SH-SY5Y (cell line): Measurements from ENCODE around the gene PITPNM2.

Source experiments
- GATA2 ChIP-seq: IDR thresholded peaks from 2 replicates; pipeline ENCODE4 v1.6.1; 2011; ENCODE audit warnings: mild to moderate bottlenecking, low read depth, low read length
- GATA3 ChIP-seq: IDR thresholded peaks from 2 replicates; pipeline ENCODE4 v1.6.1; 2011; ENCODE audit warnings: low read depth, mild to moderate bottlenecking, low read length, moderate library complexity

The PITPNM2 gene

GRCh38 chr12:123150744-123151456 lies at the start of gene PITPNM2:
Gene PITPNM2 (minus strand): TSS chr12:123151090. CDS start chr12:123034590, 116,500 bp downstream.
- TF ChIP-seq GATA2 (no peak), GATA3 (no peak)

GRCh38 chr12:123200414-123200813 lies 49.5 kb upstream of the PITPNM2 start:
- TF ChIP-seq GATA2, result no peak
- no peak for TF ChIP-seq GATA3

- TF ChIP-seq GATA3 (no peak), GATA2 (no peak)
Observed at GRCh38 chr12:123199936-123200335, 49.0 kb upstream of the PITPNM2 start.

GRCh38 chr12:123187637-123188036 lies 36.7 kb upstream of the PITPNM2 start:
- TF ChIP-seq GATA2, result no peak

GRCh38 chr12:123180171-123180570 lies 29.3 kb upstream of the PITPNM2 start:
- TF ChIP-seq GATA2, result no peak
- no peak for TF ChIP-seq GATA3

- TF ChIP-seq GATA3 (no peak), GATA2 (no peak)
Observed at GRCh38 chr12:123171967-123172366, 21.1 kb upstream of the PITPNM2 start.

- TF ChIP-seq GATA2 (no peak), GATA3 (no peak)
Observed at GRCh38 chr12:123167329-123167728, 16.4 kb upstream of the PITPNM2 start.

GRCh38 chr12:123165537-123165936 lies 14.6 kb upstream of the PITPNM2 start:
- TF ChIP-seq GATA2 (no peak), GATA3 (no peak)

- no peak for TF ChIP-seq GATA3
Observed at GRCh38 chr12:123164710-123165261, 13.9 kb upstream of the PITPNM2 start.

GRCh38 chr12:123164222-123164621 lies 13.3 kb upstream of the PITPNM2 start:
- TF ChIP-seq GATA3 (no peak), GATA2 (no peak)

GRCh38 chr12:123163227-123163626 lies 12.3 kb upstream of the PITPNM2 start:
- TF ChIP-seq GATA3 (no peak), GATA2 (no peak)

GRCh38 chr12:123160801-123161487 lies 10.1 kb upstream of the PITPNM2 start:
- no peak for TF ChIP-seq GATA3
- no peak for TF ChIP-seq GATA2

GRCh38 chr12:123153906-123154305 lies 3.0 kb upstream of the PITPNM2 start:
- TF ChIP-seq GATA3 (no peak), GATA2 (no peak)

GRCh38 chr12:123152833-123153232 lies 1.9 kb upstream of the PITPNM2 start:
- no peak for TF ChIP-seq GATA3
- no peak for TF ChIP-seq GATA2

- TF ChIP-seq GATA3 (no peak), GATA2 (no peak)
Observed at GRCh38 chr12:123151457-123152454, 866 bp upstream of the PITPNM2 start.
